Mononuclear cell (primary cell): ENCODE results near the gene TTC33. TPM values are rescaled to one million over a fixed set of nuclear protein-coding genes. Genes with fewer than 3 reads are reported as not detected.

Source experiments
- H3K27me3 ChIP-seq: 2 replicates; pipeline ENCODE4 v1.6.0; 2011; ENCODE audit warnings: low read length, control low read depth; ENCODE audit not compliant: insufficient read depth
- H3K4me1 ChIP-seq: 2 replicates; pipeline ENCODE4 v1.5.1; 2011; ENCODE audit warnings: mild to moderate bottlenecking, low read length, control low read depth; ENCODE audit not compliant: insufficient read depth
- H3K4me3 ChIP-seq: 2 replicates; pipeline ENCODE4 v1.5.1; 2011; ENCODE audit warnings: mild to moderate bottlenecking, low read length, moderate library complexity
- H3K9me3 ChIP-seq: 2 replicates; pipeline ENCODE4 v1.5.1; 2011; ENCODE audit warnings: low read depth, mild to moderate bottlenecking, control low read depth, low read length
- total RNA-seq: library from RNA; depleted of rRNA; stranded (reverse); fragments of >200 nt; gene quantifications from one replicate; pipeline ENCODE4 v1.2.3, GENCODE V29; 2012

TTC33 gene
- total RNA-seq, 1 donor = 15.4 TPM

GRCh38 chr5:40555886-40556285 is 199.9 kb downstream of the TTC33 start:
- no peaks in the 10 kb centered on the region for H3K9me3 ChIP-seq
- H3K4me1 ChIP-seq = no peaks in the 10 kb centered on the region
- H3K27me3 ChIP-seq = no peaks in the 10 kb centered on the region
- H3K4me3 ChIP-seq = no peak overlapping the region

- no peaks in the 10 kb centered on the region for H3K27me3 ChIP-seq
- no peak overlapping the region for H3K4me3 ChIP-seq
Observed at GRCh38 chr5:40554813-40555212, 200.9 kb downstream of the TTC33 start.

GRCh38 chr5:40554054-40554453 is 201.7 kb downstream of the TTC33 start:
- Histone ChIP-seq H3K27me3 (no peaks in the 10 kb centered on the region), H3K9me3 (no peaks in the 10 kb centered on the region), H3K4me1 (no peaks in the 10 kb centered on the region), H3K4me3 (no peak overlapping the region)

More at GRCh38 chr5:40554813-40555212, 200.9 kb downstream of the TTC33 start:
- Histone ChIP-seq H3K4me1 (no peaks in the 10 kb centered on the region), H3K9me3 (no peaks in the 10 kb centered on the region)

GRCh38 chr5:40552981-40553380 is 202.8 kb downstream of the TTC33 start:
- H3K9me3 ChIP-seq = no peaks in the 10 kb centered on the region
- no peaks in the 10 kb centered on the region for H3K4me1 ChIP-seq
- H3K27me3 ChIP-seq = no peaks in the 10 kb centered on the region
- no peak overlapping the region for H3K4me3 ChIP-seq

- Histone ChIP-seq H3K4me3 (no peak overlapping the region), H3K4me1 (no peaks in the 10 kb centered on the region), H3K27me3 (no peaks in the 10 kb centered on the region), H3K9me3 (no peaks in the 10 kb centered on the region)
Observed at GRCh38 chr5:40551496-40552491, 204.0 kb downstream of the TTC33 start.

- Histone ChIP-seq H3K4me1 (no peaks in the 10 kb centered on the region), H3K9me3 (no peaks in the 10 kb centered on the region), H3K4me3 (no peak overlapping the region), H3K27me3 (no peaks in the 10 kb centered on the region)
Observed at GRCh38 chr5:40550481-40550880, 205.3 kb downstream of the TTC33 start.

- no peaks in the 10 kb centered on the region for H3K9me3 ChIP-seq
- no peaks in the 10 kb centered on the region for H3K4me1 ChIP-seq
- H3K27me3 ChIP-seq = no peaks in the 10 kb centered on the region
- no peak overlapping the region for H3K4me3 ChIP-seq
Observed at GRCh38 chr5:40549616-40550015, 206.1 kb downstream of the TTC33 start.

- Histone ChIP-seq H3K4me1 (no peaks in the 10 kb centered on the region), H3K4me3 (no peak overlapping the region), H3K27me3 (no peaks in the 10 kb centered on the region), H3K9me3 (no peaks in the 10 kb centered on the region)
Observed at GRCh38 chr5:40547994-40548575, 207.7 kb downstream of the TTC33 start.

GRCh38 chr5:40547557-40547956 is 208.2 kb downstream of the TTC33 start:
- Histone ChIP-seq H3K4me1 (no peaks in the 10 kb centered on the region), H3K4me3 (no peak overlapping the region), H3K9me3 (no peaks in the 10 kb centered on the region), H3K27me3 (no peaks in the 10 kb centered on the region)

GRCh38 chr5:40540301-40540700 is 215.5 kb downstream of the TTC33 start:
- Histone ChIP-seq H3K27me3 (no peaks in the 10 kb centered on the region), H3K4me3 (no peak overlapping the region), H3K9me3 (no peaks in the 10 kb centered on the region), H3K4me1 (no peaks in the 10 kb centered on the region)

GRCh38 chr5:40524677-40525076 is 231.1 kb downstream of the TTC33 start:
- no peaks in the 10 kb centered on the region for H3K27me3 ChIP-seq
- no peaks in the 10 kb centered on the region for H3K9me3 ChIP-seq
- H3K4me3 ChIP-seq = no peak overlapping the region
- peaks cover 3% of the 10 kb centered on the region for H3K4me1 ChIP-seq

GRCh38 chr5:40521925-40522324 is 233.8 kb downstream of the TTC33 start:
- H3K4me3 ChIP-seq = no peak overlapping the region
- no peaks in the 10 kb centered on the region for H3K4me1 ChIP-seq

GRCh38 chr5:40521108-40521785 is 234.5 kb downstream of the TTC33 start:
- no peaks in the 10 kb centered on the region for H3K4me1 ChIP-seq
- H3K4me3 ChIP-seq = no peak overlapping the region
- H3K27me3 ChIP-seq = no peaks in the 10 kb centered on the region
- H3K9me3 ChIP-seq = no peaks in the 10 kb centered on the region

More at GRCh38 chr5:40521925-40522324, 233.8 kb downstream of the TTC33 start:
- no peaks in the 10 kb centered on the region for H3K27me3 ChIP-seq
- H3K9me3 ChIP-seq = no peaks in the 10 kb centered on the region

GRCh38 chr5:40518485-40518917 is 237.3 kb downstream of the TTC33 start:
- Histone ChIP-seq H3K4me3 (no peak overlapping the region), H3K9me3 (no peaks in the 10 kb centered on the region), H3K27me3 (no peaks in the 10 kb centered on the region), H3K4me1 (peaks cover 19% of the 10 kb centered on the region)

GRCh38 chr5:40515476-40515875 is 240.3 kb downstream of the TTC33 start:
- H3K4me3 ChIP-seq = no peak overlapping the region
- no peaks in the 10 kb centered on the region for H3K27me3 ChIP-seq
- H3K9me3 ChIP-seq = no peaks in the 10 kb centered on the region
- peaks cover 19% of the 10 kb centered on the region for H3K4me1 ChIP-seq
